Stimulated activated CD4-positive, alpha-beta T cell treated with anti-CD3 and anti-CD28 coated beads, Interleukin-1b, Interleukin-23, amount 100 ng/mL, for 48 hours (primary cell): ENCODE data around the gene POLR1C.
"Not testable (repeated sequence)": the region's sequence is repeated elsewhere in the genome, so short reads cannot be mapped to it uniquely, and the experiment has no call there.

Experiments used
- DNase-seq: peaks from one replicate; pipeline ENCODE4 v3.0.0-alpha.2; 2020

POLR1C gene

DNA sequence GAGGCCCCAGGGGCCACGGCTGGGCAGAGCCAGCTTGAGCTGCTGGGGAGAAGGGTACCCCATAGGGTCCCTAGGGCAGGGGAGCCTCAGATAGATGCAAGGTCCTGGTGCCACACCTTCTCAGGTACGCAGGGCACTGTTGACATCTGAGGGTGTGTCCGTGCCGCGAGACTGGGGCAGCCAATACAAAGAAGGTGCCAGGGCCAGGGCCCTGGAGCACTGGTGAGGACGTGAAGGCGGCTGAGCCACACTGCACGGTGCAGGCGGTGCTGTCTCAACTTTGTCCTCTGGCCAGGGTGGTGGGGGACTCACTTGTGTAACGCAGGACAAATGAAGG lies 6.1 kb upstream of the POLR1C start:
- DNase-seq = no peak

DNA sequence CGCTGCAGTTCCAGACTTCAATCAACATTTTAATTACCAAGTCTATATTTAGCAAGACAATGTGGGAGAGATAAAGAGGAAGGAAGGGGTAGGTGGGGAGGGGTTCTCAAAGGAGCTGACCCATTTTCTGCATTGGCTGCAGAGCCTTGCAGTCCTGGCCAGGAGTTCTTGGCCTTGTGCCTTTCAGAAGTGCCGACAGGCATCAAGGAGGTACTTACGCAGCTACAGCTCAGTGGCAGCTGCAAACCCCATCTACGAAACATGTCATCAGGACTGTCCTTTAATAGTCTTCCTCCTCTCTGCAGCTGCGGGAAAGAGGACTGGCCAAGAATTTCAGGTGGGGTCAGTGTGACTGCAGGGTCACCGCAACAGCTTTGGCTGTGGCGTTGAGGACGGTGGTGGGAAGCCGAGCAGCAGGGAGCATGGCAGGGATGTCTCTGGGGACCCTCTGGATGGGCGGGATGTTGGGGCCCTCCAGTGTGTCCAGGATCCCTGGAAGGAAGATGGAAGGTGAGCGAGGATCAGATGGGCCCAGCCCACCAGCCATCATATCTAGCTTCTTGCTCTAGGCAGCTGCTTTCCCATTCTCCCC lies 5.0 kb upstream of the POLR1C start:
- no peak for DNase-seq

DNA sequence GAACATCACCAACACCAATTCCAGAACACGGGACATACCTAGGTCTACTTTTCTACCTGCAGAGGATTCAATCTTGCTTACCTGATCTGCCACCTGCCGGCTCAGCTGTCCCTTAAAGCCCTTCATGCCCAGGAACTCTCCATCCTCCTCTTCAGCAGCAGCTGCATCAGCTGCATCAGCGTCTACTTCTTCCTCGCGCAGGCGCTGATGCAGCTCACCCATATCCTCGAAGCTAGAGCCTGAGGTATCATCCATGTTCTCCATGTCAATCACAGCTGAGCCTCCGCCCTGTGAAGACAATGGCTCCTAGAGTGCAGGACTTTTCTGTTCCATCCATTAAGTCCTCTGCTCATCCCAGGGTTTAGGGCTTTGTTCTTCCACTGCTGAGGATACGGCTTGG lies 1.1 kb upstream of the POLR1C start:
- DNase-seq = no peak

DNA sequence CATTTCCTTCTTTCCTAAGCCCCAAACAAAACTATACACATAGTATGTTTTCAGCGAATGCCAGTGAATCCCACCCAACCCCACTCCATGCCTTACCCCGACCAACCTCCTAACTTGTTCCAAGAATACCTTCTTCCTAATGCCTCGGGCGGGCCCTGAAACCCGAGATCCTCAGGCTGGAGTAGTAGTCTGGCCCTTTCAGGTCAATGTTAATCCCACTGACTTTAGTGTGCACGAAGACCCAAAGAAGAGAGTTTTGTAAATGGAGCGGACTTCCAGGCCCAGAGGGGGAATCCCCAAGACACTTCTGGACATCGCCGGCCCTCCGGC lies 557 bp upstream of the POLR1C start:
- DNase-seq = no peak

DNA sequence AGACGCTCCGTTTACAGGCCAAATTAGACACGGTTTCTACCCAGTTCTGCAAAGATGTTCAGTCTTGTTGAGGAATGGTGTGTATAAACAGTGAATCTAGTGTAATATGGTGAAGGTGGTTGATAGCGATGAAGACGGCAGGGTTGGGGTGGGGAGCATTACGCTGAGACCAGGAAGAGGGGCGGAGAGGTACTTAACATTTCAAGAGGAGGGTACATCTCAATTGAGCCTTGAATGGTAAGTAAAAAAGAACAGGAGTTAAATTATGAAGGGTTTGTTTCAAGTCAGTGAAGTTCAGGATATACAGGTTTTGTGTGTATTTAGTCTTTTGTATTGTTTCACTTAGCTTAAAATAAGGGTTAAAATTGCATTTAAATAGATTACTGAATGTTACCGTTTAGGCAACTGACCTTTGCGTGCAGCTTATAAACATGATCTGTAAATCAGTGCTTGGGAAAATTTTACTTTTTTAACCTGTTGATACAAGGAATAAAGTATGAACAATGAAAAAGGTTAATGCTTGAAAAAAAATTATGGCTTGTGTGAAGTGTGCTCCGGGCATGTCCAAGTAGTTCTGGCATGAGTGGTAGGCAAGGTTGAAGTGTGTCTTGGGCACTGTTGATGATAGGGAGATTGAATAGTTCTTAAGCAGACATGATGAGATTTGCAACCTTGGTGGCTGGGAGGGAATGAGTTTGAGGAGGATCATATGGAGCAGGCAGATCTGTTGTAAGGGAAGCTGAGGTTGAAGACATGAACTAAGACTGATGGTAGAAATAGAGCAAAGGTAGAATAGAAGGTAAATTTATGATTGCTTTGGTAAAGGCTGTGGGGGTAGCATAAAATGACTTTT lies 842 bp downstream of the POLR1C start:
- no peak for DNase-seq

DNA sequence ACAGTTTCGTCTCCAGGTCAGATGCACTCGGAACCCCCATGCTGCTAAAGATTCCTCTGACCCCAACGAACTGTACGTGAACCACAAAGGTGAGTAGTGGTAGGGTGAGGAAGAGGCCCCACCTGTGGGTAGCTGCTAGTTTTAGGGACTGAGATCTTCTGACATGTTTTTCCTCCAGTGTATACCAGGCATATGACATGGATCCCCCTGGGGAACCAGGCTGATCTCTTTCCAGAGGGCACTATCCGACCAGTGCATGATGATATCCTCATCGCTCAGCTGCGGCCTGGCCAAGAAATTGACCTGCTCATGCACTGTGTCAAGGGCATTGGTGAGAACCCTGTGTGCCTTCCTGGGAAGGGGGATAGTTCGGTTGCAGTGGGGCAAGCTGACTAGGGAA lies 3.2 kb downstream of the POLR1C start:
- DNase-seq = no peak

DNA sequence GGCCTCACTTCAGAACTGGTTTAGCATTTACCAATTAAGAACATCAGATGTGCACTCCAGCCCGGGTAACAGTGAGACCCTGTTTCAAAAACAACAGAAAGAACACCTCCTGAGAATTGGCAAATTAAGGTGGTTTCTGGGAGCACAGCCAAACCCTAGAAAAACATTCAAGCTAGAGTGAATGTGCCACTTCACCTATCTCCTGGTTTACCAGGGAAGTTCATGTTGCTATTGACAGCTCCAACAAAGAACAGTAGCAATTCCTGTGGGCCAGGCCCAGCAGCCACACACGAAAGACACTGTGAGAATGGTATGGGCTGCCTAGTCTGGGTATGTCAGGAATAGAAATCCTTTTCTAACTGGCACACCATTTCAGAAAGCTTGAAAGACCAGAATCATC lies 4.9 kb downstream of the POLR1C start:
- no peak for DNase-seq

DNA sequence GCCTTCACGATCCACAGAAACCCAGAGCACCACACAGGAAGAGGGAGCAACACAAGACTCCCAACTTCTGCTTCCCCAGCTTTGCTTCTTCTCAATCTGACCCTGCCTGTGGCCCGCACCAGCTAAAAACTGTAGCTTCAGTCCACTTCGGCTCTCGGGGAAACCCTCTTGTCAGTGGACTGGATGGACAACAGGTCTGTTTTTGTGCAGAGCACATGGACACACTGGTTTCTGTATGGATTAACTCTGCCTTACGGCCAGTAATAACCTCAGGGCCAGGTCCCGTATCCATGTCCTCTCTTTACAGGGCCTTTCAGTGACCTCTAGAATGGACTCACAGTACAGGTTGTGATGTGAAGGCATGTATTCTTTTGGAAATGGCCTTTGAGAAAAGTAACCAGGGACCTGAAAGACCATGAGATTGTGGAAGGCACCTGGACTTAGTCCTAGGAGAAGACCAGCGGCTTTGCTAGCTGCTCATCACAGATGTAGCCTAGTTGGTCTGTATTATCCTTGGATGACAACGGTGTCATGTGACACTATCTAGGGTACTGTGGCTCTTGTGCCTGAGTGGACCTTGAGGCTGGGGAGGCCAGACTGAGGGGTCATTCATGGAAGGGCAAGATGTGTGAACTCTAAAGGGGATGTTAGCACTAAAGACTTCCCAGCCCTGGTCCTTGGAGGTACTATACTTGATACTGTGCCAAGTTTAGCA lies 5.8 kb downstream of the POLR1C start:
- DNase-seq = no peak

DNA sequence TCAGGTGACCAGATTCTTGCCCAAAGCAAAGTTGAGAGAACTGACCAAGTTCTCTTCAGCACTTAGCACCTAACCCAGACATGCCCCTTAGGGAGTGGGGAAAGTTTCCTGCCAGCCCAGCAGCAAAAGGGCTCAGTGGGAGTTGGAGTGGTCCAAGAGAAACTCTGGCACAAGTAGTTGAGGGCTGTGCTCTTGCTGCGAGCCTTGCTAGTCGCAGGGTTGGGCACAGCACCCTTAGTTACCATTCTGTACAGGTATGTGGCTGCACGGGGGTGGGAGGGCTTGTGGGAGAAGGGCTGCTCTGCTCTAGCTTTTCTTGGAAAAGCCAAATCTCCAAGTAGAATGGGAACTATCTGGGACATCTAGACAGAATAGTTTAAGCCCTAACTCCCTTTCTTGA lies 6.4 kb downstream of the POLR1C start:
- DNase-seq = no peak

DNA sequence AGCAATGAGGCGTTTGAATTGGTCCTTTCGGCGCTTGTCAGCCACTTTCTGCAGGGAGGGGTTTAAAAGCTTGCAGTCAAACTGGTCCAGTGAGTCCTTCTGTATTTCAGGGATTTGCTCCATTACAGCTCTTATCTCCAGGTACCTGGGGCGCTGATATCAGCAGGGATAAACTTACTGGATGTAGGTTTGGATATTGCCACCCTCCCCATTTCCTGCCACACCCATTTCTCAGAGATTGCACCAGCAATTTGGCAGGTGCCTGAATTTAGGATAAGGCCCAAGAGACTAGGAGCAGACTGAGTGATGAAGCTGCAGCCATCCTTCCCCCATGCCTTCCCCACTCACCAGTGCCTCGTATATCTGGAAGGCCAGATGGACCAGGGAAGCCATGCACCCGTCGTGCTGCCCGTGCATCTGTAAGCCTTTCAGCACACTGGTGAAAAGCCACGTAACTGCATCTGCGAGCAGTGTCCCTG lies 7.6 kb downstream of the POLR1C start:
- no peak for DNase-seq

DNA sequence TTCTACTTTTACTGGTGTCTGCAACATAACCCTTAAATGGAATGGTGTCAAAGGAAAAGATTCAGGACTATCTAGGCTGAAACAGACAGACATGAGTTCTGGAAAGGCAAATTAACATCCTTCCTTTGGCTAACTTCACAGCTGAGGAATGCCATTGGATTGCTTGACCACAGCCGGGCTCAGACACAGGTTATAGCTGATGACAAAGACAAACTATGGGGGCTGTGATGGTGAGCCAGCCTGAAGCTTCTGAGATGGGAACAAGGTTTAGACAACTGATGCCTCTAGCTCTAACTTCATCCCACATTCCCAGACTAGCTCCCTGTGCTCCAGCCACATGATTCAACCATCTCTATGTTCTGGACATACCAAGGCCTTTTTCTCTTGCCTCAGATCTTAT lies 15.3 kb downstream of the POLR1C start:
- no peak for DNase-seq

DNA sequence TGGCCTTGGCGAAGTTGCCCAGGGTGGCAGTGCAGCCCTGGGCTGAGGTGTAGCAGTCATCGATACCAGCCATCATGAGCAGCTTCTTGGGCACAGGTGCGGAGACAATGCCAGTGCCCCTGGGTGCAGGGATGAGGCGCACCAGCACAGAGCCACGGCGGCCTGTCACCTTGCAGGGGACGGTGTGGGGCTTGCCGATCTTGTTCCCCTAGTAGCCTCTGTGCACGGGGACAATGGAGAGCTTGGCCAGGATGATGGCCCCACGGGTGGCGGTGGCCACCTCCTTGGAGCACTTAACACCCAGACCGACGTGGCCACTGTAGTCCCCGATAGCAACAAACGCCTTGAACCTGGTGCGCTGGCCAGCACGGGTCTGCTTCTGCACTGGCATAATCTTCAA lies 22.1 kb downstream of the POLR1C start:
- DNase-seq = not testable (repeated sequence)

DNA sequence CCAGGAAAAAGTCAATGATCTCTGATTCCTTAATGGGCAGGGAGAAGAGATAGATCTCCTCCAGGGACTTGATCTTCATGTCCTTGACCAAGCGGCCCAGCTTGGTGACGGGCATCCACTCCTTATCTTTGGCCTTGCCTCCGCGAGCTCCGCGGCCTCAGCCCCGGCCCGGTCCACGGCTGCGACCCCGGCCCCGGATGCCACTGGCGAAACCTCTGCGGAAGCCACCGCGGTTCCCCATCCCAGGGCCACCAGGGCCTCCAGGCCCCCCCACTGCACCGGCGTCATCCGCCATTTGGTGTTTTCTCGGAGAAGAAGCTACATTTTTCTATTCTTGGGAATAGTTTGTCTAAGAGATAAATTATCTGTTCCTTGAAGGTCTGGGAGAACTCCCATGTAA lies 22.5 kb downstream of the POLR1C start:
- DNase-seq = not testable (repeated sequence)

DNA sequence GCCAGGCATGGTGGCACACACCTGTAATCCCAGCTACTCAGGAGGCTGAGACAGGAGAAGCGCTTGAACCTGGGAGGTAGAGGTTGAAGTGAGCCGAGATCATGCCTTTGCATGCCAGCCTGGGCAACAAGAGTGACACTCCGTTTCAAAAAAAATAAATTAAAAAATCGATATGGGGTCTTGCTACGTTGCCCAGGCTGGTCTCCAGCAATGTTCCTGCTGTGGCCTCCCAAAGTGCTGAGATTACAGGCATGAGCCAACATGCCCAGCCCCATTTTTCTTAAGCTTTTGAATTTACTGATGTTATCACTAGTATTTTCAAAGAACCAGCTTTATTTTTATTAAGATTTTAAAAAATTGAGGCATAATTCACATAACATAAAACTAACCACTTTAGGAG lies 23.6 kb downstream of the POLR1C start:
- no peak for DNase-seq

DNA sequence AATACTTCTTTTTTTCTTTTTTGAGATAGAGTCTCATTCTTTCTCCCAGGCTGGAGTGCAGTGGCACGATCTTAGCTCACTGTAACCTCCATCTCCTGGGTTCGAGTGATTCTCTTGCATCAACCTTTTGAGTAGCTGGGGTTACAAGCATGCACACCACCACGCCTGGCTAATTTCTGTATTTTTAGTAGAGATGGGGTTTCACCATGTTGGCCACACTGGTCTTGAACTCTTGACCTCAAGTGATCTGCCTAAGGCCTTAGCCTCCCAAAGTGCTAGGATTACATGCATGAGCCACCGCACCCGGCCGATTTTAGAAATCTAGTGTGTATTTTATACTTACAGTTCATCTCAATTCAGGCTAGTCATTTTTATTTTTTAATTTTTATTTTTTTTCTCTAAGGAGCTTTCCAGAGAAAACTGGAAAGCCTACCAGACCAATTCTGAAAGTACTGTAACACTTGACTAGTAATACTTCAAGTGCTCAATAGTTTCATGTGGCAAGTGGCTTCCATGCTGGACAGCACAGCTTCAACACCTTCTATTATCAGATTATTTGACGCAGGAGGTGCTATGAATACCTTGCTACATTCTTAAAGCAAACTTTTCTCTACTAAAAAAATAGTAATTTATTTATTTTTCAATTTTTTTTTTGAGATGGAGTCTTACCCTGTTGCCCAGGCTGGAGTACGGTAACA lies 25.0 kb downstream of the POLR1C start:
- no peak for DNase-seq

DNA sequence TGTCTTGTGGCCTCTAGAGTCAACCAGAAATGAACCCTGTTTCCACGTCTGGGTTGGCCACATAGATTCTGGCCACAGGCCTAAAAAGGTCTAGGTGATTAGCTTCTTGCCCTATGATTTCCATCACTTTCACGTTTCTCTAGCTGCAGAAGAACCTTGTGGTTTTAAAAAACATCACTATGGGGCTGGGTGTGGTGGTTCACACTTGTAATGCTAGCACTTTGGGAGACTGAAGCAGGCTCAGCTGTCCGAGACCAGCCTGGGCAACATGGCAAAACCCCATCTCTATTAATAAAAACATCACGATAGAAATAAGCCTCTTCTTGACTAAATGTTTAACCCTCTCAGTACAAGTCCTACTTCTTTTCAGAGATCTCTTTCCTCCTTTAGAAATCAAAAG lies 27.6 kb downstream of the POLR1C start:
- no peak for DNase-seq

DNA sequence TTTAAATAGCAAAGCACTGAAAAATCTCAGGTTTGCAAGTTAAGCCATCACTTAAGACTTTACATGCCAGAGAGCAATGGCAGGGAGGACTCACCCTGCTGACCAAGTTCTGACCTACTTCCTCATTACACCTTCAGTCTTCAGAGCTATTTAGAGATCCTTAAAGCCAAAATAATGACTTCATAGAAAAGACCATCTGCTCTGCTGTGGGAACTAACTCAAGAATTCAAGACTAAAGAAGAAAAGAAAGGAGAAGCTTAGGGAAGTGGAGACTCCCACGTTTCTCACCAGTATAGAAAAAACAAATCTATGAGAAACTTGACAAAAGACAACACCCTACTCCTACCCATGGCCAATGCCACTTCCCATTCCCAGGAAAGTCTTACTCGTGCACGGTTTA lies 30.3 kb downstream of the POLR1C start:
- no peak for DNase-seq

DNA sequence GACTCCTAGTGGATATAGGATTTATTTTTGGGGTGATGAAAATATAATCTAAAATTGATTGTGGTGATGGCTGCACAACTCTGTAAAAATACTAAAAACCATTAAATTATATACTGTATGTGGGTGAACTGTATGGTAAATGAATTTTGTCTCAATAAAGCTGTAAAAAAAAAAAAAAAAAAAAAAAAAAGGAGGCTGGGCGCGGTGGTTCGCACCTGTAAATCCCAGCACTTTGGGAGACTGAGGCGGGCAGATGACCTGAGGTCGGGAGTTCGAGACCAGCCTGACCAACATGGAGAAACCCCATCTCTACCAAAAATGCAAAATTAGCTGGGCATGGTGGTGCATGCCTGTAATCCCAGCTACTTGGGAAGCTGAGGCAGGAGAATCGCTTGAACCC lies 40.7 kb downstream of the POLR1C start:
- not testable (repeated sequence) for DNase-seq

DNA sequence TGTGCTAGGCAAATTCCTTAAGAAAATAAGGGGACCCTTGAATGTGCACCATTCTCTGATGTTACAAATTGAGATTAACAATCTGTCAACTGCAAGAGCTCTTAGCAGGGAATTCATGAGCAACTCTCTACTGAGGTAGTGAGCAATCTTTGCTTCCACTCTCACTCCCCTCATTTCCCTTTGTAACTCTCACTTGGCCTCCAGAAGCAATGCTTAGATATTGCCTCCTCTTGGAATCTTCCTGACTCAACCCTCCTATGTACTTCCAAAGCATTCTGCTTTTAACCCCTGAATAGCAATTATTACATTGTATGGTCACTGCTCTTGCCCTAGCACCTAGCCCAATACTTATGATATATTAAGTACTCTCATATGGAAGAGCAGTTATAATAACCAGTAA lies 42.4 kb downstream of the POLR1C start:
- DNase-seq = no peak

DNA sequence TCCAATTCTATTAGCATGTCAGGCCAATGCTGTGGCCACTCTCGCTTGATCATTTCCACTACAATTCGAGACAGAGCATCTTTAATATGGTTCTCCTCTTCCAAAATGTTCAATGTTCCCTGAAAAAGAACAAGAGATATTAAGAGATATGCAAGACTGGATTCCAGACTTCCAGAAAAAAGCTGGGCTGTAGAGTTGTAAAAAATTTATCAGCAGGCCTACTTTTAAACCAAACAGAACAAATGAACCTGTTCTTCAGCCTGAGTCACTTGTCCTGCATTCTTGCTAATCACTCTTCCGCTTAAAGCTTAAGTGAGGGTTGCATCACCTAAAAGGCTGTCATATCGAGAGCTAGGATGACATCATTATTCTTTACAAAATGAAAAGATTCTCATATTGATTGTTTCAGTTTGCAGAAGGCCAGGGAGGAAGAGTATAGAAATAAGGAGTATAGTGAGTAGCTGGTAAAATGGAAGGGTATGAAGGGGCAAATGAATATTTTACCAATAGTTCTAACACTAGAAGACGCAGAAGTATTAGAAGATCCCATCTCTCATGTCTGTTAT lies 54.1 kb downstream of the POLR1C start:
- DNase-seq = no peak
